Stimulated activated CD4-positive, alpha-beta T cell treated with anti-CD3 and anti-CD28 coated beads, TNF-alpha, amount 100 ng/mL, for 24 hours (primary cell): ENCODE data around the gene EFR3B.
A peak's percentile ranks its signal among the peaks of the same experiment; 100 is the strongest.
"Not testable (repeated sequence)": the region's sequence is repeated elsewhere in the genome, so short reads cannot be mapped to it uniquely, and the experiment has no call there.

Source experiments
- DNase-seq, 3 experiments: peaks; one replicate each; pipeline ENCODE4 v3.0.0-alpha.2; 2020; ENCODE audit warnings: low read depth in 3 of 3

The EFR3B gene, protein sequence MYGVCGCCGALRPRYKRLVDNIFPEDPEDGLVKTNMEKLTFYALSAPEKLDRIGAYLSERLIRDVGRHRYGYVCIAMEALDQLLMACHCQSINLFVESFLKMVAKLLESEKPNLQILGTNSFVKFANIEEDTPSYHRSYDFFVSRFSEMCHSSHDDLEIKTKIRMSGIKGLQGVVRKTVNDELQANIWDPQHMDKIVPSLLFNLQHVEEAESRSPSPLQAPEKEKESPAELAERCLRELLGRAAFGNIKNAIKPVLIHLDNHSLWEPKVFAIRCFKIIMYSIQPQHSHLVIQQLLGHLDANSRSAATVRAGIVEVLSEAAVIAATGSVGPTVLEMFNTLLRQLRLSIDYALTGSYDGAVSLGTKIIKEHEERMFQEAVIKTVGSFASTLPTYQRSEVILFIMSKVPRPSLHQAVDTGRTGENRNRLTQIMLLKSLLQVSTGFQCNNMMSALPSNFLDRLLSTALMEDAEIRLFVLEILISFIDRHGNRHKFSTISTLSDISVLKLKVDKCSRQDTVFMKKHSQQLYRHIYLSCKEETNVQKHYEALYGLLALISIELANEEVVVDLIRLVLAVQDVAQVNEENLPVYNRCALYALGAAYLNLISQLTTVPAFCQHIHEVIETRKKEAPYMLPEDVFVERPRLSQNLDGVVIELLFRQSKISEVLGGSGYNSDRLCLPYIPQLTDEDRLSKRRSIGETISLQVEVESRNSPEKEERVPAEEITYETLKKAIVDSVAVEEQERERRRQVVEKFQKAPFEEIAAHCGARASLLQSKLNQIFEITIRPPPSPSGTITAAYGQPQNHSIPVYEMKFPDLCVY

DNA sequence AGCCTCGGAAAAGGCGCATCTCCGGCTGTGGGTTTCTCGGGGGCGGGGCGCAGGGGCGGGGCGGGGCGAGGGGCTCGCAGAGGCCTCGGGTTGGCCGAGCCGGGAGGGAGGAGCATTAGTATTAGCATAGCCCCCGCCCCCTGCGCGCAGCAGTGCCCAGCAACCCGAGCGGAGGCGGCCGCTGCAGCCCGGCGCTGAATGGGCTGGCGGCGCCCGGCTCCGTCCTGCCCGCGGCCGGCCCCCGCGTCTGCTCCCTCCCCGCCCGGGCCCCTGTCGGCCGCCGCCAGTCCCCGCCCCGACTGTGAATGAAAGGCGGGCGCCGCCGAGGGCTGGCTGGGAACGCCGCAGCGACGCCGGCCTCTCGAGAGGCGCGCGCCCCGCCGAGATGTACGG is at the start of gene EFR3B:
EFR3B (plus strand) TSS at position 149 of the 393 bp plus-strand sequence; CDS start at position 386, 237 bp downstream.
- peak; percentile 73 to 90 (median 77) for DNase-seq

DNA sequence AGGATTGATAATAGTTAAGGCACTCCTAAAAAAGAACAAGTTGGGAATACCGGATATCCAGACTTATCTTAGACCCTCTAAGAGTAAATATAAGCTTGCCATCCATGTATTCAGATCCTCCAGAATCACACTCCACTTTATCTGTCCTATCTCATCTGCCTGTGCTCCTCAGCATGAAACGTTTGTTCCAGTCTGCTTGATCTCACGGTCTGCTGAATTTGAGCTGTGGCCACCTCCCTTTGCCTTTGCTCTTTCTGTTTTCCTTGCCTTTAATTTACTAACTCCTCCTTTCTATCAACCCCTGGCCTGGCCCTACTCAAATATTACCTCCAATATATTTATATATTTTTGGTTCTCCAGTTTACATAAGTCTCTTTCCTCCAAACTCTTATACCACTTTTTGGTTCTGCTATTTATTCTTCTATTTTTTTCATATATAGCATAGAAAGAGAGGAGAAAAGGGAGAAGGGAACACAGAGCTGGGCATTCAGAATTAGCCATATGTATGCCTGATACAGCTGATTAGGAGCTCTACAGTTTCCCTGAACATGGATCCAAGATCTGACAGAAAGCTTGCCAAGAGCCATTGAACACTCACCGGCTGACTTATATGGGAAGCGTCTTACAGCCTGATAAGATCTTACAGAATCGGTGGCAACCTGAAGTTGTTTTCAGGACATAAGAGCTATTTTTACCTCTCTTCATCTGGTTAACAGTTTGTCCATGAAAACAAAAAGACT is 48.3 kb upstream of the EFR3B start:
- DNase-seq = no peak

DNA sequence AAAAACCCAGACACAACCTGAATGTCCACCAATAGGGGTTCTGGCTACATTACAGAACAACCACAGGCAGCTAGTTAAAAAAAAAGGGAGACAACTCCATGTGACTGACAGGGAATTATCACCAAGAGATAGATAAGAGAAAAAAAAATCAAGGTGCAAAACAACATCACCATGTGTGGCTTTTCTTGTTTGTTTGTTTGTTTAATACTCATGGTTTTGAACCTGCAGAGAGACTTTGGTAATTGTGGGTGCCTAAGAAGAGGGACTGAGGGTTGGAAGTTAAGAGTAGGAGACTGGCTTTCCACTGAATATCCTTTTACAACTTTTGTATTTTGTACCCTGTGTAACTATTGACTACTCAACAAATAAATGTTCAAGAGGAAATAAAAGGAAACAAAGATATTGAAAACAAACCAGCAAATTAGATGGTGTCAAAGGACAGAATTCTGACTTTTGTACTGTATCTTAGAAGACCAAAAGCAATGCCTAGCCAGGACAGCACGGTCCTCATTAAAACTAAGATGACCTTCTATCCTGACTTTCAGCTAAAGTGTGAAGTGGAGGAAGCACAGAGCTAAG is 47.6 kb upstream of the EFR3B start:
- DNase-seq = no peak

DNA sequence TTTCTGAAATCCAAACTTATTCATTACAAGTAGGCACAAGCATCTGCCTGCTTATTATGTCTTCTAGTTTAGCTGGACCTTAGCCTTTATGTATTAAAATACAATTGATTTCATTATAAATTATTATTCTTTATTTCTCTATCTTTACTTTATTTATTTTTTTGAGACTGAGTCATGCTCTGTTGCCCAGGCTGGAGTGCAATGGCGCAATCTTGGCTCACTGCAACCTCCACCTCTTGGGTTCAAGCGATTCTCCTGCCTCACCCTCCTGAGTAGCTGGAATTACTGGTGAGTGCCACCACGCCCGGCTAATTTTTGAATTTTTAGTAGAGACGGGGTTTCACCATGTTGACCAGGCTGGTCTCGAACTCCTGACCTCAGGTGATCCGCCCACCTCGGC is 42.8 kb upstream of the EFR3B start:
- DNase-seq = not testable (repeated sequence)

DNA sequence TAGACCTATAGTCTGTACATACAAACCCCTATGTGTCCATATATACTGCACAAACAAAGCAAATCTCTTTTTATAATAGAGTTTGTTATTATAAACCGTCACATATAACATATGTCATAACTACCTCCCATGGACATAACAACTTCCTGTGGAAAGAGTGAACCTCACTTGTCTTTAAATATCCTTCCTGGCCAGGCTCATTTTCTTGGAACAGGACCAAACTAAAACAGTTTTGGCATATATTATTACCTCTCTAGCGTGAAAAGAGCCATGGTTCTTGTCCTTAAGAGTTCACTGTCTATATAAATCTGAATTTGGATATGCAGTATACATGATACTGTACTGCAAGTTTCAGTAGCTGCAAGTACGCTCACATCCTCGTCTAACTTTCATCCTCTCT is 41.8 kb upstream of the EFR3B start:
- no peak for DNase-seq

DNA sequence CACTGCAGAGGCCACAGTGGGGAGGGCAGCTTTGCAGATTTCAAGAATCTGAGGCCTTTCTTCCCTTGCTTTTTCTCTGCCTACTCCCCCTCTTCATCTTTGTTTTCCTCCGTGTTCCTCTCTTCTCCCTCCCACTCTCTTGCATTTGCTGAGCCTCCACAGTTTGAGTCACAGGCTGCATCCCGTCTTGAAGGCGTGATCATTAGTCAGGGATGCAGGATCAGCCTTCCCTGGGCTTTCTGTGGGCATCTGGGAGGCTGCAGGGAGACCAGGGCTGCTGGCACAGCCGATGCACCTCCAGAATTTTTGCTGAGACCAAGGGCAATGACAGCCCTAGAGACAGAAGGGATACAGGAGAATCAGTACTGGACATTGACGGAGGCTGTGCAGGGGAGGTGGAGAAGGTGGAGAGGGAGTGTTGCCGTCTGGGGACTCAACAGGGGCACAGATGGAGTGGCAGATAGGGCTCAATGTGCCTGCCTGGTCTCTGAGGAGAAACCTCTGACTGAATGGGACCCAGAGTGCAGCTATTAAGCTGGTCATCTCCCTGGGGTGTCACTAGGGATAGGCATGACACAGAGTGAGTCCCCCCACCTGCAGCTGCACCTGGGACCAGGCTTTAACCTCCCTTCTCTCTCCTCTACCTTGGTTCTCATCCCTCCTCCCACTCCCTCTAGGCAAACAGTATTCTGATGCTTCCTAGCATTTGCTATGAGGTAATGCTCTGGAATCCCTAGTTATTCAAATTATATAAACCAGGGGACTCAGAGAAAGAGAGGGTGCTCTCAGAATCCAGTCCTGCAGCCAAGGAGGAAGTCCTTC is 41.2 kb upstream of the EFR3B start:
- no peak for DNase-seq

DNA sequence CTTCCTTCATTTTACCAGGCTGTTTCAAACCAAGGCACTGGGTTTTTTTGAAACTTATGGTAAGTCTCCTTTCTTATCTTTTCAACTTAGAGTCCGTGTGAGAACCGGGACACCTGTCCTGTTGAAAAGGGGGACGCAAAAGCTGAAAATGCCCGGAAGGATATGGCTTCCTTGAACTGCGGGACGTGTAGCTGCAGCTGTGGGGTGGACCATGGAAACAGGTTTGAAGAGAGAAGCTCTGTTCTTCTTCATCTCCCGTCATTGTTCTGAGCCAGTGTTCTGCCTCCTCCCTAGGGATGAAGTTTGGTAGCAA is 40.6 kb upstream of the EFR3B start:
- DNase-seq = no peak

DNA sequence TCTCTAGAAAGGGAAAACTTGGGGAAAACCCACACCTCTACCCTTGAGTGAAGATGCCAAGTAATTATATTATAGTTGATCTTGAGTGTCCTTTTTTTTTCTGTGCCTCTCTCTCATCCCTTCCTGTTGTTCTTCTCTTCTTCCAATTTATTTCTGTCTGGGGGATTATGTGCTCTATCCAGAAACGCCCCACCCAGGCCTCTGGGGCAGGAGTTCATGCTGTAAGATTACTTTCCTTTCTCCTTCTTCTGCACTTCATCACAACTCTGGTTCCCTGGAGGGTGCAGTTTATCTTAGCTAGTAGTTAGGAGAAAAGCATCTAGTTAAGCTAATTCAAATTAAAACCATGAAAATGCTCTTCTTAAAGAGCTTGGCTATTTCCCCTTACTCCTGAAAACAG is 39.8 kb upstream of the EFR3B start:
- no peak for DNase-seq

DNA sequence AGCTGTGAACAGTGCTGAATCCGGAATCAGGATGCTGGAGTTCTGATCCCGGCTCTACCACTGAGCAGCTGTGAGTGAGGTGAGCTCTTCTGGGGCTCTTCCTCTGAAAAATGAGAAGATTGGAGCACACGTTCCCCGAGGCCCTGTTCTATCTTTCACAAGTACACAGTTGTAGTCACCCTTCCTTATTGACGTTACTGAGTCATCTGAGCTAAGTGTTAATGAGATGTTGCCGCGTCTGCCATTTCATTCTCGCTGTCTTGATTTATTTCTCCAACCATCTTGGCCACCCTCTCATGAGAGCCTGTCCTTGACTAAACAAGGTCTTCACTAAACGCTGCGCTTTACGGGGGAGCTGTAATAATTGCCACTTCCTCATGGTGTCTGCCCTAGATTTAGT is 31.9 kb upstream of the EFR3B start:
- no peak for DNase-seq

DNA sequence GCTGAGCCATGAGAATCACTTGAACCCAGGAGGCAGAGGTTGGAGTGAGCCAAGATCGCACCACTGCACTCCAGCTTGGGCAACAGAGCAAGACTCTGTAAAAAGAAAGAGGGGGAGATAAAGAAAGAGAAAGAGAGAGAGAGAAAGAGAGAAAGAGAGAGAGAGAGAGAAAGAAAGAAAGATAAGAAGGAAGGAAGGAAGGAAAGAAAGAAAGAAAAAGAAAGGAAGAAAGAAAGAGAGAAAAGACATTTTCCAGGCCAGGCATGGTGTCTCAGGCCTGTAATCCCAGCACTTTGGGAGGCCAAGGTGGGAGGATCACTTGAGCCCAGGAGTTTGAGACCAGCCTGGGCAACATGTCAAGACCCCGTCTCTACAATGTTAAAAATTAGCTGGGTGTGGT is 30.5 kb upstream of the EFR3B start:
- not testable (repeated sequence) for DNase-seq

DNA sequence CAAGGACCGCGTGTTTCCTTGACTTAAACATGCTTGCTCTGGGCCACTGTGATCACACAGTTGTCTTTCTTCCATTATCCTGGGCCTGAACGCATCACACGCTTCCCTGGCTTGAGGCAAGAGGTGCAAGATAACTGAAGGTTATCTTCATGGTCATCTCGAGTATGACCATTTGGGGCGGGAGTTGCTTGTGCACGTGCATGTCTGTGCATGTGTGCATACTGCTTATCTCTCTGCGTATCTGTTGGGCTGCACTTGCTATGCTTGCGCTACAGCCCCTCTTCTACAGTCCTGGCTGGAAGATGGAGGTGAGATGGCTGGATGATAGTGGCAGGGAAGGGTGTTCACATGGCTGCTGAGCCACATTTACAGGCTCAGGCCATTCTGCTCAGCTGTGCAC is 27.2 kb upstream of the EFR3B start:
- DNase-seq = no peak

DNA sequence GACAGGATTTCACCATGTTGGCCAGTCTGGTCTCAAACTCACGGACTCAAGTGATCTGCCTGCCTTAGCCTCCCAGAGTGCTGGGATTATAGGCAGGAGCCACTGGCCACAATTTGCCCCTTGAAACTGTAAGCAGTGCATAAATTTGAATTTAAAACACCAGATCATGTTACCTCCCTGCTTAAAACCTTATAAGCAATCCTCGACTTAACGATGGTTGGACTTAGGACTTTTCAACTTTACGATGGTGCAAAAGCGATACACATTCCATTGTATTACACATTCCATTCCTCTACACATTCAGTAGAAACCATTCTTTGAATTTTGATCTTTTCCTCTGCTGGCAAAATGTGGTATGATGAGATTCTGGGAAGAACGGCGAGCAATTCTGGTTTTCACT is 23.2 kb upstream of the EFR3B start:
- DNase-seq = no peak

DNA sequence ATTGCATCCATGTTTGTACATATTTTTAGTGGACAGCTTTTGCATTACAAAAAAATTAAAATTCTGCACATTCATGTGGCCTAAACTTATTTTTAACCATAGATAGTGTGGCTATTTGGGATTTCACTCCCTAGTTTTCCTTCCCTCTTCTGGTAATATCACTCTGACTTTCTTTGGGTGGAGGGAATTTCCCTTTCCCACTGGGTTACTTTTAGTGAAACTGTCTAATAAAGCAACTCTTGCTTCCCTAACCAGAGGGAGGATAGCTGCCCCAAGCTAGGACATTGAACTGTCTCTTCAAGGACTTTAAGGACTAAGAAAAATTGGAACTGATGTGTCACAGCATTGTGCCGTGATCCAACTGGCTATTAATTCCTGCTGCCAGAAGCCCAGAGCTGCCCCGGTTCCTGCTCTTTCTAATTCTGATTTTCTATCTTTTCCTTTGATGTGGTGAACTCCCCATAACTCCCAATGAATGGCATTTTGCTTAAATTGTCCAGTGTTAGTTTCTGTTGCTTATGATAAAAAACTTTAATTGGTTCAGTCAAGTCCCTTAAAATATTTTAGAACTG is 20.0 kb upstream of the EFR3B start:
- no peak for DNase-seq

DNA sequence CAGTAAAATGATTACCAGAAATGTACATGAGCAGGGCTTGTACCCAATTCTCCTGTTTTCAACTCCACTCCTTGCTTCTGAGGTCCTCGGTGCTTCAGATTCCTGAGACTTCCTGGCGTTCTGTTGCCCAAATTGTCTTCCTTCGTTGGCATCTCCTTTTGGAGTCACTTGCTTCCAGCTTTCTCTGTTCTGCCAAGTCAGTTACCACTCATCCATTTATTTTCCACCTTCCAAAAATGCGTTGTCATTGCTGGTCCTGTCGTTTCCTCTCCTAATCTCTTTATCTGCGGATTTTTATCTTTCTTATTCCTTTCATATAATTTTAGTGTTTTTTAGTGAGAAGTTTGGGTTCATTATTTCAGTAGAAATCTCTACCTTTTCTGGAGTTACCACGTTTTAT is 18.5 kb upstream of the EFR3B start:
- no peak for DNase-seq

DNA sequence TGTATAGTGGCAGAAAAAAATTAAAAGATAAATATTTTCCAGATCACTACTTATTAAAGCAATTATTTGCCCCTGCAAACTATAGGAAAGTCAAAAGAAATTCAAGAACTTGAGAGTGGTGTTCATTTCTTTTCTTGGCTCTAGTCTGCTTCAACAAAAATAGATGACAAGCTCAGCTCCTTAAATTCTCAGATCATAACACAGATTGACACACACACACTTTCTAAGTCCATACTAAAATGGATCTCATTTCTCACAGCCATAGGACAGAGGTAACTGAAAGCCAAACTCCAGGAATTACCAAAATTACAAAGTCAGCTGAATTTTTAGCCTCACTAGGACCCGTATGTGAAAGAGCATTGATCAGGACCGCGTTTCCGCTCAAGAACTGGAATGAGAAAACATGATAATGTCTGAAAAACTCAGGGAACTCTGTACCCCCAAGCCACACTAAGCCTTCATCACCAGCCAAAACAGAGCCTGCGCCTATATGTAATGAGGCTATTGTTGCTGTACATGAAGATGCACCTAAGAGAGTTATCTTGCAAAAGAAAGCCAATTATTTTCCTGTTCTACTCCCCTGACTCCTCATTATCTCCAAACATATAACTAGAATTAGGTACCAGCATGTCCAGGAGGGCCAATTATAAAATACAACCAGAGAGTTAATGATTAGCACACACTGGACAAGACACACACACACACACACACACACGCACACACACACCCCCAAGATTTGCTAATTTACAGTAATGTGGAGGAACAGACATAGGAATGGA is 16.5 kb upstream of the EFR3B start:
- DNase-seq = no peak

DNA sequence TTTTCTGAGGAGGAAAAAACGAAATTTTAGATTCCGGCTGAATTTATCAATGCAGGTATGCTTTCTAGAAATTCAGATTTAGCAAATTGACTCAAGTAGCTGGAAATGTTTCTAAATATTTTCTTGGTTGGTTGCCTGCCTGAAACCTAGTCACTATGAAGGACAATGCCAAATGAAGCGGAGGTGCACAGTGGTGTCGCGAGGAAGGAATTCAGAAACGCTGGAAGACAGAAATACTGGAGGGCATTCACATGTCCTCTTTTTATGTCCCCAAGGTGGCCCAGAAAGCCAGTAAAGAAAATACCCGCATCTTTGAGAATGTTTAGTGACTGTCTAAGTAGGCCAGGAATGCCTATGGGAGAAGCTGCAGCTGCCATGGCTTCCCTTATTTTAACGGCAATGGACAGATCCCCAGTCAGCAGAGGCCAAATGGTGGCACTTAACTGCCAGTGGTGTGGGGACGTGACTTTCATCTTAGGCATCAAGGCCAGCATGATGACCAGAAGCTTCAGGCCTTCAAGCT is 15.8 kb upstream of the EFR3B start:
- DNase-seq = no peak

DNA sequence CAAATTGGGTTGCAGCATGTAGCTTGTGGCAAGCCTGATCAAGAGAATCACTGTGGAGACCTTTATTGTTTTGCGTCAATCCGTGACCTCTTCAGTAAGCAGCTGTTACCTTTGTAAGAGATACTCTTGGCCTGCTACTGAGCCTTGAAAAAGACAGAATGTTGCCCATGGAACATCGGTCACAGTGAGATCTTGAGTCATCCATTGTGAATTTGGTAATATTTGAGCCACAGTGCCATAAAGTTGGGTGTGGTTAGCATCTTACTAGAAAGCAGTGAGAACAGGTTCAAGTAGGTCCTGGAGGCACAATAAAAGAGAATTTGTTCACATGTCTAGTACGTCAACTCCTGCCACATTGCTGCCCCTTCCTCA is 12.7 kb upstream of the EFR3B start:
- no peak for DNase-seq

DNA sequence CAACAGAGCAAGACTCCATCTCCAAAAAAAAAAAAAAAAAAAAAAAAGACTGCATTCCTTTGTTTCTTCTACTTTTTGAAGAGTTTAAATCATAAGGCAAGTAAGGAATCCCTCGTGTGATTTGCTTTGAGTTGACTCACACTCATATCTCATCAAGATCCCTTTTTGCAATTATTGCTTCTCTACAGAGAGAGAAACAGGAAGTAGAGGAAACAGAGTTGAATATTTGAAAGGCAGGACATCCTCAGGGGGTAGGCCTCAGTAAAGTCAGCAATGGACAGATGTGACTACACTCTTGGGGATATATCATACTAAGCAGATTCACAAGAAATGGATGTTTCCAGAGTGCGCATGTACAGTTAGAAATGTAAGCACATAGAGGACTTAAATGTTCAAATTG is 11.2 kb upstream of the EFR3B start:
- DNase-seq = no peak

DNA sequence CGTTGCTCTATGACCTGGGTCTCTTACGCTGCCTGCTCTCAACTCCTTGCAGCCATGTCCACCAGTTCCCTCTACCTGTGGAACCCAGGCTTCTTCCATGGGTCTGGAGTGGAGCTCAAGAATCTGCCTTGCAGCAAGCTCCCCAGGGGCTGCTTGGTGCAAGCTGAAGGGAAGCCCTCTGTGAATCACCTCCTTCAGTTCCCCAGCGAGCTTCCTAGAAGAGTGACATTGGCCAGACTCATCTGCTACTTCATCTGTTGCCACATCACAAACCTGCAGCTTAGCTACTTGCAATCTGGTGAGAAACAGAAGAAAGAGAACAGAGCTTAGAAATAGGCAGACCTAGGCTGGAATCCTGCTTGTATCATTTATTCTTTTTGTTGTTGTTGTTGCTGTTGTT is 9.8 kb upstream of the EFR3B start:
- DNase-seq = no peak

DNA sequence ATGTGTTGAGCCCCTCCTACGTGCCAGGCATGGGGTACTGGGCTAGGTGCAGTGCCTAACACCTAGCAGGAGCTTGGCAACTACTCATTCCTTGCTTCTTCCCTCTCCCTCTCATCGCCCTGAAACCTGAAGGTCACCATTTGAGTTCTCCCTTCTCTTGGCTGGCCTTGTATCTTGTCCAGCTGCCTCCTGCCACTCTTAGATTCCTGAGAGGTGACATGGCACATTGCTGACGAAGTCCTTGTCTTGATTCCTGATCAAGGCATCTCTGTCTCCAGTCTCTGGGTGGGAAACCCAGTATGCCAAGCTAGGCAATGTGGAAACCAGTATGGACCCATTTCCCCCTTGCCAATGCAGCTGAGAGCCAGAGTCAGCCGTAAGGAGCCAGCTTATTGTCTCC is 9.0 kb upstream of the EFR3B start:
- no peak for DNase-seq
